SKM-1 (cell line): ENCODE data around the gene CLEC7A.
A peak's percentile ranks its signal among the peaks of the same experiment; 100 is the strongest.

Experiments
- DNase-seq: peaks from one replicate; lab custom pipeline; 2025; ENCODE audit not compliant: unreplicated experiment; lab: John Stamatoyannopoulos, UW

Gene CLEC7A

GRCh38 chr12:10142976-10143589 is 13.1 kb upstream of the CLEC7A start:
- DNase-seq: no peak

GRCh38 chr12:10140001-10140400 is 10.0 kb upstream of the CLEC7A start:
- peak; percentile 23 for DNase-seq

- no peak for DNase-seq
Measured at GRCh38 chr12:10136637-10137205, 6.7 kb upstream of the CLEC7A start.

GRCh38 chr12:10135126-10135525 is 5.1 kb upstream of the CLEC7A start:
- no peak for DNase-seq

GRCh38 chr12:10132850-10133370 is 2.9 kb upstream of the CLEC7A start:
- no peak for DNase-seq

- DNase-seq: peak; percentile 45
Measured at GRCh38 chr12:10131111-10131690, 1.2 kb upstream of the CLEC7A start.

- peak; percentile 86 for DNase-seq
Measured at GRCh38 chr12:10128687-10129086, 1.3 kb downstream of the CLEC7A start.

GRCh38 chr12:10126413-10126812 is 3.6 kb downstream of the CLEC7A start:
- DNase-seq: no peak

GRCh38 chr12:10122689-10123088 is 7.3 kb downstream of the CLEC7A start:
- DNase-seq: no peak

- DNase-seq: peak; percentile 37
Measured at GRCh38 chr12:10121278-10121677, 8.7 kb downstream of the CLEC7A start.

GRCh38 chr12:10119066-10119465 is 10.9 kb downstream of the CLEC7A start:
- DNase-seq: no peak

GRCh38 chr12:10115890-10116289 is 14.1 kb downstream of the CLEC7A start:
- DNase-seq: no peak

GRCh38 chr12:10115311-10115710 is 14.7 kb downstream of the CLEC7A start:
- no peak for DNase-seq

- DNase-seq: no peak
Measured at GRCh38 chr12:10113920-10114319, 16.1 kb downstream of the CLEC7A start.

GRCh38 chr12:10113075-10113474 is 16.9 kb downstream of the CLEC7A start:
- DNase-seq: no peak

GRCh38 chr12:10111451-10111850 is 18.5 kb downstream of the CLEC7A start:
- no peak for DNase-seq

- no peak for DNase-seq
Measured at GRCh38 chr12:10110256-10110844, 19.6 kb downstream of the CLEC7A start.

GRCh38 chr12:10102322-10102721 is 27.7 kb downstream of the CLEC7A start:
- peak; percentile 32 for DNase-seq

GRCh38 chr12:10101648-10102220 is 28.3 kb downstream of the CLEC7A start:
- DNase-seq: no peak

- no peak for DNase-seq
Measured at GRCh38 chr12:10101042-10101579, 28.9 kb downstream of the CLEC7A start.

GRCh38 chr12:10098791-10099190 is 31.2 kb downstream of the CLEC7A start, which contains the start of gene CLEC1A:
Gene CLEC1A, minus strand, starts transcription at chr12:10098985. Its CDS starts 63 bp downstream, at chr12:10098922.
- no peak for DNase-seq
